ENCODE data around the gene BCKDHB.

The BCKDHB gene

GRCh38 chr6:80151635-80152034 is 45.2 kb downstream of the BCKDHB start:
- Histone ChIP-seq H3K4me1 (ENCODE audit: low read length) (peaks cover 19% of the 10 kb centered on the region), H3K9me3 (replicated peaks; ENCODE audit: insufficient read depth, low read length) (no peaks in the 10 kb centered on the region; the same call in 1 of the 2 replicates), H3K9me2 (replicated peaks; ENCODE audit: insufficient read depth, low read length) (no peaks in the 10 kb centered on the region), H3K36me3 (replicated peaks; ENCODE audit: insufficient read depth, low read length) (no peaks in the 10 kb centered on the region), H3K9ac (ENCODE audit: low read length) (no peak overlapping the region), H3K27ac (ENCODE audit: low read length) (no peak overlapping the region), H3K27me3 (replicated peaks; ENCODE audit: insufficient read depth, low read length) (no peaks in the 10 kb centered on the region), H3K4me2 (ENCODE audit: low read depth, low read length) (no peak overlapping the region), H3K4me3 (ENCODE audit: low read length) (no peak overlapping the region), H3F3A (ENCODE audit: insufficient read depth, low read length) (peaks cover 15% of the 10 kb centered on the region; the same call in 1 of the 2 replicates), H4K20me1 (ENCODE audit: insufficient read depth, low read length) (no peaks in the 10 kb centered on the region), H2AFZ (ENCODE audit: low read length) (no peak overlapping the region), H3K79me2 (ENCODE audit: low read length) (no peaks in the 10 kb centered on the region)
- DNase-seq, result no peak
- no peak for TF ChIP-seq CTCF (IDR thresholded peaks at IDR 0.05; ENCODE audit: low read length)

- Histone ChIP-seq H3K4me2 (ENCODE audit: low read depth, low read length) (no peak overlapping the region), H3K36me3 (replicated peaks; ENCODE audit: insufficient read depth, low read length) (no peaks in the 10 kb centered on the region), H3K27ac (ENCODE audit: low read length) (no peak overlapping the region), H3K9me2 (replicated peaks; ENCODE audit: insufficient read depth, low read length) (no peaks in the 10 kb centered on the region), H3K4me3 (ENCODE audit: low read length) (no peak overlapping the region), H3K79me2 (ENCODE audit: low read length) (no peaks in the 10 kb centered on the region), H2AFZ (ENCODE audit: low read length) (no peak overlapping the region), H3F3A (ENCODE audit: insufficient read depth, low read length) (no peaks in the 10 kb centered on the region), H3K9me3 (replicated peaks; ENCODE audit: insufficient read depth, low read length) (no peaks in the 10 kb centered on the region; the same call in 1 of the 2 replicates), H4K20me1 (ENCODE audit: insufficient read depth, low read length) (no peaks in the 10 kb centered on the region), H3K4me1 (ENCODE audit: low read length) (no peaks in the 10 kb centered on the region), H3K27me3 (replicated peaks; ENCODE audit: insufficient read depth, low read length) (no peaks in the 10 kb centered on the region), H3K9ac (ENCODE audit: low read length) (no peak overlapping the region)
- DNase-seq, result no peak
- TF ChIP-seq EZH2phosphoT487 (IDR thresholded peaks at IDR 0.05; ENCODE audit: low read length) (no peak), EZH2 (optimal IDR thresholded peaks at IDR 0.05; ENCODE audit: low read depth, low read length) (no peak), CTCF (IDR thresholded peaks at IDR 0.05; ENCODE audit: low read length) (no peak)
These were observed 47.7 kb downstream of the BCKDHB start for GRCh38 chr6:80154160-80154559.

GRCh38 chr6:80156221-80156620 is 49.8 kb downstream of the BCKDHB start:
- H3F3A ChIP-seq (ENCODE audit: insufficient read depth, low read length), result no peaks in the 10 kb centered on the region
- no peaks in the 10 kb centered on the region for H3K27me3 ChIP-seq (replicated peaks; ENCODE audit: insufficient read depth, low read length)
- H3K36me3 ChIP-seq (replicated peaks; ENCODE audit: insufficient read depth, low read length), result no peaks in the 10 kb centered on the region
- H3K9me2 ChIP-seq (replicated peaks; ENCODE audit: insufficient read depth, low read length), result no peaks in the 10 kb centered on the region
- no peak for TF ChIP-seq EZH2phosphoT487 (IDR thresholded peaks at IDR 0.05; ENCODE audit: low read length)
- no peak for TF ChIP-seq EZH2 (optimal IDR thresholded peaks at IDR 0.05; ENCODE audit: low read depth, low read length)
- no peak for TF ChIP-seq CTCF (IDR thresholded peaks at IDR 0.05; ENCODE audit: low read length)
- H4K20me1 ChIP-seq (ENCODE audit: insufficient read depth, low read length), result no peaks in the 10 kb centered on the region
- H3K4me2 ChIP-seq (ENCODE audit: low read depth, low read length), result no peak overlapping the region
- no peak overlapping the region for H3K9ac ChIP-seq (ENCODE audit: low read length)
- H2AFZ ChIP-seq (ENCODE audit: low read length), result no peak overlapping the region
- H3K79me2 ChIP-seq (ENCODE audit: low read length), result no peaks in the 10 kb centered on the region
- no peak for DNase-seq
- no peaks in the 10 kb centered on the region for H3K4me1 ChIP-seq (ENCODE audit: low read length)
- H3K9me3 ChIP-seq (replicated peaks; ENCODE audit: insufficient read depth, low read length), result no peaks in the 10 kb centered on the region; the same call in 1 of the 2 replicates
- no peak overlapping the region for H3K4me3 ChIP-seq (ENCODE audit: low read length)
- H3K27ac ChIP-seq (ENCODE audit: low read length), result no peak overlapping the region
